Panc1 (cell line): ENCODE results near the gene PIWIL1. TPM values are rescaled to one million over a fixed set of nuclear protein-coding genes. Genes with fewer than 3 reads are reported as not detected.

Source experiments
- ATAC-seq: fragments of 200-7000 bp; cut with Tn5 transposase; 2 replicates; pipeline ENCODE4 v1.9.1; 2020; ENCODE audit warnings: mild to moderate bottlenecking, moderate library complexity
- BruUV-seq: library from RNA; stranded (reverse); fragments of 400-500 nt; replicated peaks from 2 replicates; lab custom pipeline; 2021; lab: Mats Ljungman, UMichigan
- CTCF ChIA-PET: fragments of 300-600 bp; sonication (Branson Sonifier 250); formaldehyde crosslinking; loops from one replicate; lab custom pipeline; 2022; ENCODE audit warnings: antibody characterized with exemption; lab: Charles Lee
- POLR2A ChIA-PET: fragments of 300-600 bp; sonication (Branson Sonifier 250); formaldehyde crosslinking; loops from one replicate; lab custom pipeline; 2022; ENCODE audit warnings: antibody characterized with exemption; lab: Charles Lee
- DNase-seq: peaks from one replicate; pipeline ENCODE4 v3.0.0-alpha.2; 2010; ENCODE audit warnings: low read depth, low spot score
- H3K27ac ChIP-seq: 2 replicates; pipeline ENCODE4 v1.5.1; 2011; ENCODE audit warnings: mild to moderate bottlenecking, low read length, inconsistent platforms
- H3K27me3 ChIP-seq: fragments of 200-500 bp; sonication (Bioruptor generic); 2 replicates; pipeline ENCODE4 v1.6.0; 2014; ENCODE audit warnings: low read length, inconsistent platforms; ENCODE audit not compliant: control insufficient read depth, insufficient read depth
- H3K36me3 ChIP-seq: fragments of 200-500 bp; sonication (Bioruptor generic); 2 replicates; pipeline ENCODE4 v1.5.1; 2014; ENCODE audit warnings: inconsistent platforms, mild to moderate bottlenecking, low read length, moderate library complexity; ENCODE audit not compliant: control insufficient read depth, insufficient read depth
- H3K4me1 ChIP-seq: 2 replicates; pipeline ENCODE4 v1.5.1; 2011; ENCODE audit warnings: inconsistent platforms, mild to moderate bottlenecking, low read length, moderate library complexity; ENCODE audit not compliant: control insufficient read depth, insufficient read depth
- H3K4me3 ChIP-seq, 2 experiments: 2 replicates each; pipeline ENCODE4 v1.5.1; 2011 to 2012; ENCODE audit warnings: low read depth in 2 of 2, low read length in 2 of 2, mild to moderate bottlenecking in 2 of 2, inconsistent platforms in 1 of 2, moderate library complexity in 1 of 2
- H3K9me3 ChIP-seq: fragments of 200-500 bp; sonication (Bioruptor generic); 2 replicates; pipeline ENCODE4 v1.5.1; 2014; ENCODE audit warnings: low read depth, mild to moderate bottlenecking, inconsistent platforms, low read length, moderate library complexity; ENCODE audit not compliant: control insufficient read depth, insufficient read depth
- POLR2AphosphoS5 ChIP-seq: IDR thresholded peaks from 2 replicates; pipeline ENCODE4 v1.6.1; 2012; ENCODE audit warnings: mild to moderate bottlenecking, low read depth, low read length, moderate library complexity
- SIN3A ChIP-seq: IDR thresholded peaks from 2 replicates; pipeline ENCODE4 v1.6.1; 2012; ENCODE audit warnings: low read depth, mild to moderate bottlenecking, low read length, moderate library complexity, borderline replicate concordance; ENCODE audit not compliant: insufficient read depth
- TCF7L2 ChIP-seq: IDR thresholded peaks from 2 replicates; pipeline ENCODE4 v1.6.1; 2011; ENCODE audit warnings: mild to moderate bottlenecking, low read depth, low read length, inconsistent platforms
- in situ Hi-C: cut with HindIII; loops from 2 replicates; pipeline ENCODE4 v1.10.0; 2016; ENCODE audit warnings: low sequenced_read_pairs, low pct_unique_long_range_greater_than_20kb
- intact Hi-C: fragments of 100-400 bp; cut with micrococcal nuclease; formaldehyde crosslinking; loops from one replicate; pipeline ENCODE4 v1.10.0; 2022; ENCODE audit not compliant: unreplicated experiment
- total RNA-seq: library from RNA; stranded (reverse); gene quantifications from one replicate; pipeline ENCODE4 v1.2.1, GENCODE V29; 2021; ENCODE audit not compliant: unreplicated experiment
- TF ChIP-seq, protein P1 (sequence below): fragments of 450-650 bp; IDR thresholded peaks from 2 replicates; pipeline ENCODE4 v1.5.1; 2017; ENCODE audit warnings: mild to moderate bottlenecking
- TF ChIP-seq, protein P2 (sequence below), 2 experiments: IDR thresholded peaks; 2 replicates each; pipeline ENCODE4 v1.6.1; 2011 to 2012; ENCODE audit warnings: low read depth in 2 of 2, control low read depth in 1 of 2, low read length in 1 of 2, mild to moderate bottlenecking in 1 of 2, moderate library complexity in 1 of 2; ENCODE audit not compliant: insufficient read depth in 1 of 2

The PIWIL1 gene
- total RNA-seq, 1 experiment from 2014 or later: not detected

DNA sequence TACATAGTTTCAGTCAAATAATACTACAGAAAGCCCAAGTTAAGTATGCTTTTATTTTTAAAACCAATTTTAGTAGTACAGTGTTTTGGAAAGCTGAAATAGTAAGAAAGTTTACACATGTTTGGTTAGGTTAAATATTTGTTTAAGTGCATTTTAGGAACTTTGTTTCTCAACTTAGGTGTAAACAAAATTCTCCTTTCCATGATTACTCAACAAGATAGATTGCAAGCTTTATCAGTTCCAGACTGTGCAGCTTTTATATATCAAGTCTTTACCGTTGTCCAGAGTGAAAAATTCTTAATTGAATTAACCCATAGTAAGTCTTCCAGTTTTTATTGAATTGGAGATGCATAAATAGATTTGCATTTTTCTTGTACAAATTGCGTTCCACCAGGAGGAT is 45.1 kb downstream of the PIWIL1 start:
- BruUV-seq: no TSS peak
- ATAC-seq: no peak
- Histone ChIP-seq H3K4me3 (no peak overlapping the region), H3K4me1 (no peaks in the 10 kb centered on the region), H3K27ac (no peak overlapping the region), H3K36me3 (no peaks in the 10 kb centered on the region), H3K27me3 (peaks cover 6% of the 10 kb centered on the region; the same call in 1 of the 2 replicates), H3K9me3 (no peaks in the 10 kb centered on the region)
- TF ChIP-seq, protein P1, sequence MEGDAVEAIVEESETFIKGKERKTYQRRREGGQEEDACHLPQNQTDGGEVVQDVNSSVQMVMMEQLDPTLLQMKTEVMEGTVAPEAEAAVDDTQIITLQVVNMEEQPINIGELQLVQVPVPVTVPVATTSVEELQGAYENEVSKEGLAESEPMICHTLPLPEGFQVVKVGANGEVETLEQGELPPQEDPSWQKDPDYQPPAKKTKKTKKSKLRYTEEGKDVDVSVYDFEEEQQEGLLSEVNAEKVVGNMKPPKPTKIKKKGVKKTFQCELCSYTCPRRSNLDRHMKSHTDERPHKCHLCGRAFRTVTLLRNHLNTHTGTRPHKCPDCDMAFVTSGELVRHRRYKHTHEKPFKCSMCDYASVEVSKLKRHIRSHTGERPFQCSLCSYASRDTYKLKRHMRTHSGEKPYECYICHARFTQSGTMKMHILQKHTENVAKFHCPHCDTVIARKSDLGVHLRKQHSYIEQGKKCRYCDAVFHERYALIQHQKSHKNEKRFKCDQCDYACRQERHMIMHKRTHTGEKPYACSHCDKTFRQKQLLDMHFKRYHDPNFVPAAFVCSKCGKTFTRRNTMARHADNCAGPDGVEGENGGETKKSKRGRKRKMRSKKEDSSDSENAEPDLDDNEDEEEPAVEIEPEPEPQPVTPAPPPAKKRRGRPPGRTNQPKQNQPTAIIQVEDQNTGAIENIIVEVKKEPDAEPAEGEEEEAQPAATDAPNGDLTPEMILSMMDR: no peak
- no peak for TF ChIP-seq SIN3A
- TF ChIP-seq POLR2AphosphoS5: no peak
- no peak for TF ChIP-seq TCF7L2
- TF ChIP-seq, protein P2, sequence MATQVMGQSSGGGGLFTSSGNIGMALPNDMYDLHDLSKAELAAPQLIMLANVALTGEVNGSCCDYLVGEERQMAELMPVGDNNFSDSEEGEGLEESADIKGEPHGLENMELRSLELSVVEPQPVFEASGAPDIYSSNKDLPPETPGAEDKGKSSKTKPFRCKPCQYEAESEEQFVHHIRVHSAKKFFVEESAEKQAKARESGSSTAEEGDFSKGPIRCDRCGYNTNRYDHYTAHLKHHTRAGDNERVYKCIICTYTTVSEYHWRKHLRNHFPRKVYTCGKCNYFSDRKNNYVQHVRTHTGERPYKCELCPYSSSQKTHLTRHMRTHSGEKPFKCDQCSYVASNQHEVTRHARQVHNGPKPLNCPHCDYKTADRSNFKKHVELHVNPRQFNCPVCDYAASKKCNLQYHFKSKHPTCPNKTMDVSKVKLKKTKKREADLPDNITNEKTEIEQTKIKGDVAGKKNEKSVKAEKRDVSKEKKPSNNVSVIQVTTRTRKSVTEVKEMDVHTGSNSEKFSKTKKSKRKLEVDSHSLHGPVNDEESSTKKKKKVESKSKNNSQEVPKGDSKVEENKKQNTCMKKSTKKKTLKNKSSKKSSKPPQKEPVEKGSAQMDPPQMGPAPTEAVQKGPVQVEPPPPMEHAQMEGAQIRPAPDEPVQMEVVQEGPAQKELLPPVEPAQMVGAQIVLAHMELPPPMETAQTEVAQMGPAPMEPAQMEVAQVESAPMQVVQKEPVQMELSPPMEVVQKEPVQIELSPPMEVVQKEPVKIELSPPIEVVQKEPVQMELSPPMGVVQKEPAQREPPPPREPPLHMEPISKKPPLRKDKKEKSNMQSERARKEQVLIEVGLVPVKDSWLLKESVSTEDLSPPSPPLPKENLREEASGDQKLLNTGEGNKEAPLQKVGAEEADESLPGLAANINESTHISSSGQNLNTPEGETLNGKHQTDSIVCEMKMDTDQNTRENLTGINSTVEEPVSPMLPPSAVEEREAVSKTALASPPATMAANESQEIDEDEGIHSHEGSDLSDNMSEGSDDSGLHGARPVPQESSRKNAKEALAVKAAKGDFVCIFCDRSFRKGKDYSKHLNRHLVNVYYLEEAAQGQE (IDR thresholded peaks at IDR 0.05; ENCODE audit: insufficient read depth in 1 of 2, low read depth in 2 of 2, low read length in 1 of 2): no peak
- DNase-seq: no peak
- CTCF ChIA-PET: no interaction called here
- in situ Hi-C loops (no loop called here), intact Hi-C loops (no loop called here)
- POLR2A ChIA-PET: no interaction called here

DNA sequence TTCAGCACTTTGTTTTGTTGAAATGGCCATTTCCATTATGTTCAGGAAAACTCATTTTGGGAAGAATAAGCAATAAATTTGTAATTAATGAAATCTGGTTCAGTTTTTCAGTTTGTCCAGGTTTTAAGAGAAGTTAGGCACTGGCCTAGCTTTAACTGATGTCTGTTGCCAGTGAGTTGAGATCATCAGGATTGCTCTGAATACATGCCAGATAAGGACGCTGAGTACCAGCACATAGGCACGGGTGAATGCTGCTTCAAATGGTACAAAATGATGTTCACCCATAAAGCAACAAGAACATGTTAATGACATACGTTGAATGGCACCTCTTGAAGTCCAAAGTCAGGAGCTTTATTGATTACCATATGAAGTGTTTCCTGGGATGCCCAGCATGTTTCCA is 46.5 kb downstream of the PIWIL1 start:
- H3K4me3 ChIP-seq: no peak overlapping the region
- ATAC-seq (no peak), DNase-seq (no peak)
- no peaks in the 10 kb centered on the region for H3K4me1 ChIP-seq
- BruUV-seq: no TSS peak
- no peak overlapping the region for H3K27ac ChIP-seq
- intact Hi-C loops (no loop called here), in situ Hi-C loops (no loop called here)
- POLR2A ChIA-PET: no interaction called here
- H3K36me3 ChIP-seq: no peaks in the 10 kb centered on the region
- no peak for TF ChIP-seq TCF7L2
- TF ChIP-seq, protein P1: no peak
- no peak for TF ChIP-seq SIN3A
- no peak for TF ChIP-seq POLR2AphosphoS5
- TF ChIP-seq, protein P2 (IDR thresholded peaks at IDR 0.05; ENCODE audit: insufficient read depth in 1 of 2, low read depth in 2 of 2, low read length in 1 of 2): no peak
- CTCF ChIA-PET: no interaction called here
- peaks cover 7% of the 10 kb centered on the region for H3K27me3 ChIP-seq
- no peaks in the 10 kb centered on the region for H3K9me3 ChIP-seq
